Breast epithelium (tissue), 4 donors: ENCODE results near the gene CHMP5. TPM values are rescaled to one million over a fixed set of nuclear protein-coding genes. Genes with fewer than 3 reads are reported as not detected.

Experiments
- DNase-seq, 2 donors: peaks; one replicate each; pipeline ENCODE4 v3.0.0-alpha.2; 2019; ENCODE audit warnings: low spot score in 2 of 2
- H3K27ac ChIP-seq, 2 donors: fragments of 200-600 bp; sonication (generic) in 1 of 2; one replicate each; pipeline ENCODE4 v1.5.1; 2016 to 2019; ENCODE audit warnings: mild to moderate bottlenecking in 1 of 2
- H3K27me3 ChIP-seq, 2 donors: fragments of 200-600 bp; sonication (generic) in 1 of 2; one replicate each; pipeline versions ENCODE4 v1.5.1 to v1.6.0; 2017 to 2019; ENCODE audit warnings: control low read depth in 1 of 2, mild to moderate bottlenecking in 1 of 2
- H3K36me3 ChIP-seq: fragments of 200-600 bp; one replicate; pipeline ENCODE4 v1.5.1; 2019
- H3K4me1 ChIP-seq, 2 donors: fragments of 200-600 bp; sonication (generic); one replicate each; pipeline ENCODE4 v1.5.1; 2016 to 2019; ENCODE audit warnings: control low read depth in 1 of 2
- H3K4me3 ChIP-seq, 3 donors: fragments of 200-600 bp; sonication (generic); 1 replicate in 2 of 3; 2 replicates in 1 of 3; pipeline ENCODE4 v1.5.1; 2016 to 2019; ENCODE audit warnings: mild to moderate bottlenecking in 3 of 3, moderate library complexity in 2 of 3
- H3K9me3 ChIP-seq, 2 donors: fragments of 200-600 bp; sonication (generic) in 1 of 2; one replicate each; pipeline ENCODE4 v1.5.1; 2016 to 2019; ENCODE audit warnings: control low read depth in 1 of 2
- CTCF ChIP-seq, 3 donors: fragments of 450-650 bp; IDR thresholded peaks; one replicate each; pipeline ENCODE4 v1.5.1; 2016 to 2017; ENCODE audit warnings: antibody characterized with exemption in 3 of 3, mild to moderate bottlenecking in 3 of 3, moderate library complexity in 3 of 3
- POLR2A ChIP-seq: fragments of 450-650 bp; IDR thresholded peaks from one replicate; pipeline ENCODE4 v1.6.1; 2016; ENCODE audit warnings: antibody characterized with exemption, mild to moderate bottlenecking, moderate library complexity
- POLR2AphosphoS5 ChIP-seq, 3 donors: sonication (generic); formaldehyde crosslinking; IDR thresholded peaks; one replicate each; pipeline ENCODE4 v1.6.1; 2017; ENCODE audit warnings: antibody characterized with exemption in 3 of 3
- intact Hi-C: fragments of 100-400 bp; cut with DNase I; formaldehyde crosslinking; loops from one replicate; pipeline ENCODE4 v1.15.1; 2023; ENCODE audit warnings: low total_unique reads
- total RNA-seq, 3 donors: library from RNA; depleted of rRNA; stranded (reverse); fragments of >200 nt; gene quantifications; one replicate each; pipeline ENCODE4 v1.1.0, GENCODE V29; 2016

CHMP5 gene
- total RNA-seq, 3 donors from 2014 or later: 63.1 to 73.4 (median 65.5) TPM

GRCh38 chr9:33288828-33289483 is 24.1 kb downstream of the CHMP5 start:
- Histone ChIP-seq H3K27me3 (no peaks in the 10 kb centered on the region), H3K9me3 (no peaks in the 10 kb centered on the region), H3K4me3 (peak overlapping the region in 2 of 3 donors; percentile 93 to 95), H3K27ac (peak overlapping the region; percentile 100), H3K36me3 (no peaks in the 10 kb centered on the region), H3K4me1 (peaks cover 0 to 6% of the 10 kb centered on the region in 2 donors)
- intact Hi-C loops: no loop called here
- DNase-seq: no peak
- TF ChIP-seq POLR2A: no peak
- TF ChIP-seq POLR2AphosphoS5 (IDR thresholded peaks at IDR 0.05): no peak
- no peak for TF ChIP-seq CTCF (IDR thresholded peaks at IDR 0.05)

- DNase-seq: peak in 1 of 2 donors; percentile 33
- H3K4me3 ChIP-seq: peak overlapping the region; percentile 82 to 95 (median 93)
- intact Hi-C loops: no loop called here
- peaks cover 0 to 6% of the 10 kb centered on the region in 2 donors for H3K4me1 ChIP-seq
- no peaks in the 10 kb centered on the region for H3K36me3 ChIP-seq
- no peaks in the 10 kb centered on the region for H3K27me3 ChIP-seq
- H3K27ac ChIP-seq: peak overlapping the region; percentile 100
- no peaks in the 10 kb centered on the region for H3K9me3 ChIP-seq
- TF ChIP-seq POLR2AphosphoS5 (IDR thresholded peaks at IDR 0.05) (no peak), POLR2A (no peak), CTCF (IDR thresholded peaks at IDR 0.05) (no peak)
Measured at GRCh38 chr9:33289496-33289895, 24.6 kb downstream of the CHMP5 start.

GRCh38 chr9:33289936-33290246 is 25.0 kb downstream of the CHMP5 start:
- no peaks in the 10 kb centered on the region for H3K36me3 ChIP-seq
- H3K4me3 ChIP-seq: peak overlapping the region; percentile 82 to 95 (median 93)
- DNase-seq: no peak
- peak overlapping the region; percentile 100 for H3K27ac ChIP-seq
- H3K9me3 ChIP-seq: no peaks in the 10 kb centered on the region
- intact Hi-C loops: no loop called here
- peaks cover 0 to 6% of the 10 kb centered on the region in 2 donors for H3K4me1 ChIP-seq
- TF ChIP-seq POLR2AphosphoS5 (IDR thresholded peaks at IDR 0.05): no peak
- peak in 1 of 3 donors; percentile 17 for TF ChIP-seq CTCF (IDR thresholded peaks at IDR 0.05)
- H3K27me3 ChIP-seq: no peaks in the 10 kb centered on the region

GRCh38 chr9:33290247-33291030 is 25.6 kb downstream of the CHMP5 start, which contains the start of gene NFX1:
NFX1 (plus strand) TSS chr9:33290516; CDS start chr9:33290573, 57 bp downstream.
- DNase-seq: peak; percentile 98 to 99
- peaks cover 0 to 6% of the 10 kb centered on the region in 2 donors for H3K4me1 ChIP-seq
- H3K36me3 ChIP-seq: no peaks in the 10 kb centered on the region
- no peaks in the 10 kb centered on the region for H3K27me3 ChIP-seq
- peak within 1 kb of the TSS; percentile 100 for H3K27ac ChIP-seq
- H3K4me3 ChIP-seq: peak within 1 kb of the TSS; percentile 82 to 95 (median 93)
- H3K9me3 ChIP-seq: no peaks in the 10 kb centered on the region
- intact Hi-C loops: no loop called here
- TF ChIP-seq CTCF (IDR thresholded peaks at IDR 0.05) (peak in 1 of 3 donors; percentile 21), POLR2AphosphoS5 (IDR thresholded peaks at IDR 0.05) (peak; percentile 97 to 100 (median 99)), POLR2A (peak; percentile 87)

GRCh38 chr9:33291031-33291397 is 26.2 kb downstream of the CHMP5 start:
- intact Hi-C loops: no loop called here
- Histone ChIP-seq H3K4me1 (peaks cover 0 to 6% of the 10 kb centered on the region in 2 donors), H3K27ac (peak overlapping the region; percentile 100), H3K27me3 (no peaks in the 10 kb centered on the region), H3K9me3 (no peaks in the 10 kb centered on the region), H3K36me3 (no peaks in the 10 kb centered on the region), H3K4me3 (peak overlapping the region; percentile 82 to 95 (median 93))
- TF ChIP-seq POLR2AphosphoS5 (IDR thresholded peaks at IDR 0.05): no peak
- no peak for DNase-seq
